T-helper 1 cell (primary cell): ENCODE measurements around the gene TEX13D.
"Not testable (repeated sequence)": the region's sequence is repeated elsewhere in the genome, so short reads cannot be mapped to it uniquely, and the experiment has no call there.

Experiments used
- DNase-seq, 5 donors: peaks; one replicate each; pipeline ENCODE4 v3.0.0-alpha.2; 2012 to 2020
- total RNA-seq, 4 donors: gene quantifications; one replicate each; lab custom pipeline; 2026; lab: John Stamatoyannopoulos, UW

Gene TEX13D
- 0 to 0.12 (median 0) reads per million in 4 donors for total RNA-seq

- DNase-seq = no peak
Measured at GRCh38 chrX:124332481-124333424, at the start of gene TEX13D. Gene TEX13D (plus strand): TSS chrX:124332660. CDS start chrX:124332918, 258 bp downstream.

DNA sequence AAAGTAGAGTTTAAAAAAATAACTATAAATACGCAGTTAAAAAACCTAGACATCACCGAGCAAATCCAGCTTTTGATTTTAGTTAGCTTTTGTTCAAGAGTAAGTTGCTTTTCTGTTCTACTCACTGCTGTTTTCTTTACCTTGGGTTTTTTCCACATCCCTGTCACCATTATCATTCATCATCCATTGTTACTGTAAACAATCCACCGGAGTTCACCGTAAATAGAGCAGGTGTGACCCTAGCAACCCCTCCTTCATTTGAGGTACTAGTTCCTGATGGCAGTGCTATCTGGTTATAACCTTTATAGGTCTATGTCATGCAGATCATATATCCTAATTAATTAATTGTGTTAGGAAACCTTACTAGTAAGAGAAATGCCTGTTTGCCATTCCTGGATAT lies 43.0 kb upstream of the TEX13D start:
- DNase-seq = no peak

- DNase-seq = no peak
Measured at GRCh38 chrX:124293810-124294209, 38.6 kb upstream of the TEX13D start.

DNA sequence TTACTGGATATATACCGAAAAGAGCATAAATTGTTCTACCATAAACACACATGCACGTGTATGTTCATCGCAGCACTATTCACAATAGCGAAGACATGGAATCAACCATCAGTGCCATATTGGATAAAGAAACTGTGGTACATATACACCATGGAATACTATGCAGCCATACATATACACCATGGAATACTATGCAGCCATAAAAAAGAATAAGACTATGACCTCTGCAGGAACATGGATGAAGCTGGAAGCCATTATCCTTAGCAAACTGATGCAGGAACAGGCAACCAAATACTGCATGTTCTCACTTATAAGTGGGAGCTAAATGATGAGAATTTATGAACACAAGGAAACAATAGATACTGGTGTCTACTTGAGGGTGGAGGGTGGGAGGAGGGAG lies 33.1 kb upstream of the TEX13D start:
- not testable (repeated sequence) for DNase-seq

- DNase-seq = peak in 1 of 5 donors; percentile 62
Measured at GRCh38 chrX:124300405-124300804, 32.1 kb upstream of the TEX13D start.

GRCh38 chrX:124307253-124307907 lies 25.1 kb upstream of the TEX13D start:
- no peak for DNase-seq

DNA sequence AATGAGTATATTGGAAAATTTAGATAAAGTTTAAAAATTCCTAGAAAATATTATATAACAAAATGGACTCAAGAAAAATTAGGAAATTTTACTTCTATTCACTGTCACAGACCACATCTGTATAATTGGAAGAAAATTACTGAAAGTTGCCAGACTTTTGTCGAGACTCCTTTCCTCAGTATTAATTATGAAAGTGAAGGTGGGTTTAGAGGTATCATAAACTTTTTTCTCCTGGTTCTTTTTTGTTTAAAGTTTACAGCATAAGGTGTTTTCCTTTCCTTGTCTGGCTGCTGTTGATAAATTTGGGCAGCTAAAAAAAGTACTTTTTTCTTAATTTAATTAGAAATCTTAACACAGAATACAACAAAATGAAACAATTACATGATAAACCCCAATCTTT lies 6.7 kb upstream of the TEX13D start:
- no peak for DNase-seq

DNA sequence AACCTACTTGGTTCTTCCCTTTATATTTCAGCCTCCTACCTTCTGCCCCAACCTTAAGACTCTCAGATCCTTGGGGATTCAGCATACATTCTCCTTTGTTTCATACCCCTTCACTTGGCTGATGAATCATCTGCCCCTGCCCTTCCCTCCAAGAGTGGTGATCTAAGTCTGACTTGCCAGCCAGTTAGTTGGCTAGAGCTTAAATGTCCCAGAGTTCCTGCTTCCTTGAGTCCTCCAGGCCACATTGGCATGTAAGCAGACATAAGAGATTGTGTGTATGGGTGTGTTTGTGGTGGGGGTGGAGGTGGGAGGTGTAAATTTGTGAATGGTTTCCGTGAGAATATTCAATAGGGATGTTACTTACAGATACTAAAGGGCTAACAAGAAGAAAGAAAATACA lies 3.7 kb upstream of the TEX13D start:
- no peak for DNase-seq

- no peak for DNase-seq
Measured at GRCh38 chrX:124333862-124334261, 1.4 kb downstream of the TEX13D start.

- not testable (repeated sequence) for DNase-seq
Measured at GRCh38 chrX:124334555-124334954, 2.1 kb downstream of the TEX13D start.

DNA sequence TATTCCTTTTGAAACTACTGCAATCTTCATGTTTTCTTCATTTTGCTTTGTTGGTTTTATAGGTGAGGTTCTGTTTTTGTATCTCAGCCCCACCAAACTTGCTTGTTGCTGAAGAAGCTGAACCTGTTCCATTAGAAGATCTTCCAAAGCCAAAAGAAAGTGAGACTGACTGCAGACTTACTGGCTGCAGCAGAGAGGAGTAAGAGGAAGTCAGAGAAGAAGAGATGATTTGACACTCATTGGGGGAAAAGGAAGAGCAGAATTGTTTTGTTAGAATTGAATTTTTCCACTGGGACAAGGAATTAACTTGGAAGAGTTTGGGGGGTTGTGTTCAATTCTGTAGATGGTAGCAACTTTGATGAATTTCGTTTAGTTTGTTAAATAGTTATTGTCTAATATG lies 3.1 kb downstream of the TEX13D start:
- no peak for DNase-seq

DNA sequence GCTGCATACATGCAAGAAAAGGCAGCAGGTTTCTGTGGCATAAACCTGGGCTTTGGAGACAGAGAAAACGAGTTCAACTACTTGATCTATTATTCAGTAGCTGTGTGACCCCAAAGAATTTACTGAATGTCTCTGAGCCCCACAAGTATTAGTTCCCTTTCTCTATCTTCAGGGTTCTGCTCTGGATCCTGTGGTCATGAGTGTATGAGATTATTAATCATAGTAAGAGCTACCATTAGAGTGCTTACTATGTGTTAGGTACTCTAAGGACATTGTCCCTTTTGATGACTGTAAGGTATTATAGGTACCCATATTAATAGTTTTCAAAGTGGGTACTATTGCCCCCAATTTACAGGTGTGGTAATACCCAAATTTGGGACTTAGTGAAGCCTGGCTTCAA lies 5.5 kb downstream of the TEX13D start:
- DNase-seq = no peak

DNA sequence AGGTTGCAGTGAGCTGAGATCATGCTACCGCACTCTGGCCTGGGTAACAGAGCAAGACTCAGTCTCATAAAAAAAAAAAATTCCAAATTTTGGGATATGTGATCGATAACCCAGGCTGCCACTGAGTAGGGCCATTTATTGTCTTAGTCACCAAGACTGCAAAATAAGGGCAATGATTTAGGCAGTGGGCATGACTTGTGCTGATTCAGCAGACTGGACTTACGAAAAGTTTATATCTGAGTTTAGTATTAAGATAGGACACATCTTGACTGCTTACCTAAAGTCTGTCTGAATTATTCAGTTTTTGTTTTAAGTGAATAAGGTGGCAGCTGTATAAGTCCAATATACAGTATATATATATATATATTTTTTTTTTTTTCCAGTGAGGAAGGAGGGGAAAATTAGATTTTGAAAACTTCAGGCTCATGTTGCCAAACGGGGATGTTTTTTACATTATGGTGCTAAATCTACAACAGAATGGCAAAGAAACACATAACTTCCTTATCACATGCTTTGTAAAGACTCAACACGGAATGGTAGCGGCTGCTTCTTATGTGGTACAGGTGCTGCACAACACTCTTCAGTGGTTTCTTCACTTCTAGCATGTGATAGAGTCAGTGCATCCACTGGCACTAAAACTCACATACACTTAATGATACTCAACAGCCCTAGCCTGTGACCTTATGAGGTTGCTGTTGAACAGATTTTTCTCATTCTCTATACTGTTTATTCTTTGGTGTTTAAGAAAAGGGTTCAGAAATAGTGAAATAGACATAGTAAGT lies 6.5 kb downstream of the TEX13D start:
- DNase-seq = peak in 3 of 5 donors; percentile 14 to 25 (median 16)

GRCh38 chrX:124341396-124342132 lies 9.1 kb downstream of the TEX13D start:
- peak in 1 of 5 donors; percentile 28 for DNase-seq

DNA sequence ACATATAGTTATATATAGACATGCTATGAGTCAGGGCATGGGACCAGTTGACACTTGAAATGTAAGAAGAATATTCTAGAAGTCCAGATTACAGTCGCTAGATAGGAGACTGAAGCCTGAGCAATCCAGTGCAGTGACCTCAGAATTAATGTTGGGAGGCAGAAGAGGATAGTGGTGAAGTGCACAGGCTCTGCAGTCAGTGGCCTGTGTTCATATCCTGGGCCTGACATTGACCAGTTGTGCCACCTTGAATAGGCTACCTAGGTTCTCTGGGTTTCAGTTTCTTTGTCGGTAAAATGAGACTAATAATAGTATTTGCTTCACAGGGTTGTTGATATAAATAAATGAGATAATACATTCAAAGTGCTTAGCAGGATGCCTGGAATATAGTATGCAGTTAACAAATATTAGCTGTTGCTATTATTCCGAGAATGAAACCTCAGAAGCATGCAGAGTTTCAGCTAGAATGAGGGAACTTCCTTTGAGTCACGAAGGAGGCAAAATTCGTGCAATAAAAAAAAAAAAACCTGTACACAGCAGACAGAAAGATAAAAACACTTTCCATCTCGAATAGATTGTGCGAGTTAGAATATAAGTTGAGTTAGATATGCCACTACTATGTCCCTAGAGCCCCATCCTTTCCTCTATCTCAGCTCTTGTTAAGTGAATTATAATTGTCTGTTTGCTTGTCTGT lies 9.9 kb downstream of the TEX13D start:
- DNase-seq = peak in 1 of 5 donors; percentile 55

DNA sequence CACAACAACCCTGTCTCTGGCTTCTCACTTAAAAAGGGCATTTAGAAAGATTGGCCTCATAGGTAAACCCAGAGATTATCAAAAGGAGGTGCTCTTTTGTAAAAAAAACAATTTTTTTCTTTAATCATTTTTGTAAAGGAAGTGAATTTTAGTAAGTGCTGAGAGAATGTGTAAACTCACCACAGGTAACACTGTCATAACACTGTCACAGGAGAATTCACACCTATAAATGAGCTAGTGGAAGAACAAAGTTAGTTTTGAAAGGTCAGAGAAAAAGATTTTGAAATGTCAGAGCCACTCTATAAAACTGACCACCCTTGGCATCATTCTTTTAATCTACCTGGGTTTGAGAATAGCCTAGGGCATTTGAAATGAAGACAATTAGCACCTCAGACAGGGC lies 10.6 kb downstream of the TEX13D start:
- no peak for DNase-seq

DNA sequence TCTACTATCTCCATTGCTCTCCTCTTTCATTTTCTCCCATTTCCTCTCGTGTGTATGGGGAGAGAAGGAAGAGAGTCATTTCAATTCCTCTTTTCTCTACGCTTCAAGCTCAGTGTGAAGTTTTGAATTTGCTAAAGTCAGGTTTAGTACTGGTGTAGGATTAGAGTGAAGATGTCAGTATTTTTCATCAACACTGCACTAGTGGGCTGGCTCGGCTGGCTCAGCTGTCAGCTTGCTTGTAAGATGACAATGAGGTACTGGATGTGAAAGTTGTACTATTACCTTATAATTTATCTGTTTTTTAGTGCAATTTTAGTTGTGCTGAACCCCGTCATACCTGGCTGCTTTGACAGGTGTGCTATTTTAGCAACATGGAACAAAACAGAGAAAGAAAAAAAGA lies 11.8 kb downstream of the TEX13D start:
- DNase-seq = no peak

GRCh38 chrX:124346117-124346876 lies 13.8 kb downstream of the TEX13D start, which contains the start of gene SH2D1A:
Gene SH2D1A (plus strand): TSS chrX:124346563. CDS start chrX:124346643, 80 bp downstream.
- DNase-seq = peak in 1 of 5 donors; percentile 75

DNA sequence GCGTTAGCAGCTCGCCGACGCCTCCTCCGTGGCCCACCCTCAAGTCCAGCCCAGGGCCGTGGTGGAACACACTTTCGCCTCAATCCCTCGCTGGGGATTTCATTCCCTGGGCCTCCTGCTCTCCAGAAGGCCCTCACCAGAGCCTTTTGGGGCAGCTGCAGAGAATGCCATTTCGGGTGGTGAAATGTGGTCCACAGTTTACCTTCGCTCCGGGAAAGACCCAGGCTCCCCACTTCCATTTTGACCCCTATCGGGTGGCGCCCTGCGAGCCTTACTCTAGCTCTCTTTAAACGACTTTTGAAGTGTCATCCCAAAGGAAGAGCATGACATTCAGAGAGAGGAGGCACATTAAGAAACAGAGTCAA lies 14.4 kb downstream of the TEX13D start:
- no peak for DNase-seq

- peak in 1 of 5 donors; percentile 32 for DNase-seq
Measured at GRCh38 chrX:124347242-124347641, 14.8 kb downstream of the TEX13D start.

DNA sequence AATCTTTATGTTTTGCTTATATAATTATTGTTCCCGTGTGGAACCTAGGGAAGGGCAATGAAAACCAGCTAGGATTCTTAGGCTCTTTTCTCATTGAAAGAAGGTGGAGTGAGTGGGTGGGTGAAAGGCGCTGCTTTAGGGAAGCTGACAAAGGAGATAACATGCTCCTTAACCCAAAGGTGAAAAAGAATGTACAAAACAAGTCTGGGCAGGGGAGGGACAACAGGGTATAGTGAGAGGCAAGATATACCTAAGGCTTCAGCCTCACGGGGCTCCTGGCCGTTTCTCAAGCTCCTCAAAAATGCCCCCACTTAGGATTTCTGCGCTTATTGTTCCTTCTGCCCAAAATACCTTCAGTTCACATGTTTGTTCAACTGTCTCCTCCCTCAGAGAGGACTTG lies 15.7 kb downstream of the TEX13D start:
- DNase-seq = no peak
